Epithelial cell of esophagus (primary cell): Measurements from ENCODE around the gene BBLN.

Experiments used
- DNase-seq: peaks from one replicate; pipeline ENCODE4 v3.0.0; 2010; ENCODE audit warnings: low read depth
- H3K4me3 ChIP-seq: 2 replicates; pipeline ENCODE4 v1.5.1; 2011; ENCODE audit warnings: mild to moderate bottlenecking, low read length, control low read depth
- TF ChIP-seq, protein P1 (sequence below): IDR thresholded peaks from 2 replicates; pipeline ENCODE4 v1.5.1; 2011; ENCODE audit warnings: low read depth, mild to moderate bottlenecking, low read length, control low read depth, inconsistent platforms; ENCODE audit not compliant: insufficient read depth; ENCODE audit errors: missing control alignments

Gene BBLN

DNA sequence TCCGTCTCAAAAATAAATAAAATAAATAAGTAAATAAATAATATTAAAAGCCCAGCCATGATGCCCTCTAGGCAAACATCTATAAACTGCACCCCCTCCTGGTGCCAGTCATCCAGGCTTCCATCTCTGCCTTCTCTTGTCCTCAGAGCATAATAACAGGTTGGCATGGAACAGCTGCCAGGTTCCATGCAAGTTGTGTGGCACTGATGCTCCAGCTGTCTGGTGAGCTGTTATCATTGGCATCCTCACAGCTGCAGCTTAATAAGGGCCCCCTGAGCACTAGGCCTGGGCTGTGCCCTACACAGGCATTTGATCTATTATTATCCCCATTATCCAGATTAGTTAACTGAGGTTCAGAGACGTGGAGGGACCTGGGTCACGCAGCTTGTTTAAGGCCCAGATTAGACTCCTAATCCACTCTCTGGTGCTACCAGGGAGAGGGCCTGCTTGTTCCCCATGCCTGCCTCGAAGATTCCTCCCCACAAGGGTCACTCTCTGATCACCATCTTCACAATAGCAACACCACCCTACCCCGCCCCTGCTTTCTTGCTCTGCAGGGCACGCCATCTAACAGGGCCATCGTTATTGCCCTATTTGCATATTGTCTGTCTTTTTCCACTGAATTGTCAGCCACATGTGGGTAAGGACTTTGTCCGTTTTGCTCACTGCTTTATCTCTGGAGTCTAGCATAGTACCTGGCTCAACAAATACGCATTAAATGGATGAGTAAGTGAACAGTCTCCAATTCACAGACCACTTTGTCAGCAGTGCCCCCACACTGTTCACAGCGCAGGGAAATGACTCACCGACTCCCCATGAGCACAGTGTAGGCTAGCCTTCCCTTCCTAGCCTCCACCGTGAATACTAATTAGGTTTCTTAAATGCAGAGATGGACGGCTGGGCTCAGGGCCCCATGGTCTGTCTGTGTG, 41.6 kb downstream of the BBLN start:
- H3K4me3 ChIP-seq, result no peak overlapping the region
- no peak for DNase-seq
- TF ChIP-seq, protein P1, sequence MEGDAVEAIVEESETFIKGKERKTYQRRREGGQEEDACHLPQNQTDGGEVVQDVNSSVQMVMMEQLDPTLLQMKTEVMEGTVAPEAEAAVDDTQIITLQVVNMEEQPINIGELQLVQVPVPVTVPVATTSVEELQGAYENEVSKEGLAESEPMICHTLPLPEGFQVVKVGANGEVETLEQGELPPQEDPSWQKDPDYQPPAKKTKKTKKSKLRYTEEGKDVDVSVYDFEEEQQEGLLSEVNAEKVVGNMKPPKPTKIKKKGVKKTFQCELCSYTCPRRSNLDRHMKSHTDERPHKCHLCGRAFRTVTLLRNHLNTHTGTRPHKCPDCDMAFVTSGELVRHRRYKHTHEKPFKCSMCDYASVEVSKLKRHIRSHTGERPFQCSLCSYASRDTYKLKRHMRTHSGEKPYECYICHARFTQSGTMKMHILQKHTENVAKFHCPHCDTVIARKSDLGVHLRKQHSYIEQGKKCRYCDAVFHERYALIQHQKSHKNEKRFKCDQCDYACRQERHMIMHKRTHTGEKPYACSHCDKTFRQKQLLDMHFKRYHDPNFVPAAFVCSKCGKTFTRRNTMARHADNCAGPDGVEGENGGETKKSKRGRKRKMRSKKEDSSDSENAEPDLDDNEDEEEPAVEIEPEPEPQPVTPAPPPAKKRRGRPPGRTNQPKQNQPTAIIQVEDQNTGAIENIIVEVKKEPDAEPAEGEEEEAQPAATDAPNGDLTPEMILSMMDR, result no peak

DNA sequence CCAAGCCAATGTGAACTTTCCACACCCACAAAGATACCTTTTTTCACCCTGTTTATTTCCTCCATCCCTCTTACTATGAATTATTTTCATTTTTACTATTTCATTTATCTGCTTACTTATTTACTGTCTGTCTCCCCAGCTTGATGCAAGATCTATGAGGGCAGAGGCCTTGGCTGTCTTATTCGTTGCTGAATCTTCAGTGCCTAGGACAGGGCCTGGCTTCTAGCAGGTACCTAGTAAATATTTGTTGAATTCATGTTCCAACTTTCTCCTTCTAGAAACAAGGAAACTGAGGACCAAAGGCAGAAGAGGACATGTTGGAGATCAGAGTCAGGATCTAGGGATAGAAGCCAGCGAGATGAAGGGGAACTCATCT, 42.6 kb downstream of the BBLN start:
- no peak for DNase-seq
- TF ChIP-seq, protein P1, result no peak

DNA sequence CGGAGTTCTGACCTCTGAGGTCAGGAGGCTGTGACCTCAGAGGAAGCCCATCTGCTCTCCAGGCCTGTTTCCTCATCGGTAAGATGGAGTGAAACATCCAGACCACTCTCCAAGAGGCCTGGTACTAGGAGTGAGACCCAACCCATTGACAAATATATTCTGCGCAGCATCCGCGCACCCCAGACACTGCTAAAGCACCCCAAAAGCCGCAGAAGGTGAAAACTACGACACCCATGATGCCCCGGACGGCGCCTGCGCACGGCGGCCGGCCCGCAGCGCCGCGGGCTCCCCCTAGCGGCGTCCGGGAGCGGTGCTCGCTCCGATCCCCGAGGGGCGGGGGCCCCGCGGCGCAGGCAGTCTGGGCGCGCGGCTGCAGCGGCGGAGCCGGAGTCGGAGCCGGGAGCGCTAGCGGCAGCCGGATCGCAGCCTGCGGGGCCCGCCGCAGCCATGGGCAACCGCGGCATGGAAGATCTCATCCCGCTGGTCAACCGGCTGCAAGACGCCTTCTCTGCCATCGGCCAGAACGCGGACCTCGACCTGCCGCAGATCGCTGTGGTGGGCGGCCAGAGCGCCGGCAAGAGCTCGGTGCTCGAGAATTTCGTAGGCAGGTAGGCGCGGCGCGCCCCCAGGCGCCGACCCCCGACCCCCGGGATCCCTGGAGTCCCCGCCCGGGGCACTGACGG, 43.1 kb downstream of the BBLN start, which contains the start of gene DNM1:
TSS of gene DNM1 (plus strand) at position 356 of the 683 bp plus-strand sequence. CDS start at position 448, 92 bp downstream.
- peak within 1 kb of the TSS; percentile 55 for H3K4me3 ChIP-seq
- peak; percentile 45 for DNase-seq
- TF ChIP-seq, protein P1, result peak; percentile 36

More for the DNA sequence above, 42.6 kb downstream of the BBLN start:
- no peak overlapping the region for H3K4me3 ChIP-seq

DNA sequence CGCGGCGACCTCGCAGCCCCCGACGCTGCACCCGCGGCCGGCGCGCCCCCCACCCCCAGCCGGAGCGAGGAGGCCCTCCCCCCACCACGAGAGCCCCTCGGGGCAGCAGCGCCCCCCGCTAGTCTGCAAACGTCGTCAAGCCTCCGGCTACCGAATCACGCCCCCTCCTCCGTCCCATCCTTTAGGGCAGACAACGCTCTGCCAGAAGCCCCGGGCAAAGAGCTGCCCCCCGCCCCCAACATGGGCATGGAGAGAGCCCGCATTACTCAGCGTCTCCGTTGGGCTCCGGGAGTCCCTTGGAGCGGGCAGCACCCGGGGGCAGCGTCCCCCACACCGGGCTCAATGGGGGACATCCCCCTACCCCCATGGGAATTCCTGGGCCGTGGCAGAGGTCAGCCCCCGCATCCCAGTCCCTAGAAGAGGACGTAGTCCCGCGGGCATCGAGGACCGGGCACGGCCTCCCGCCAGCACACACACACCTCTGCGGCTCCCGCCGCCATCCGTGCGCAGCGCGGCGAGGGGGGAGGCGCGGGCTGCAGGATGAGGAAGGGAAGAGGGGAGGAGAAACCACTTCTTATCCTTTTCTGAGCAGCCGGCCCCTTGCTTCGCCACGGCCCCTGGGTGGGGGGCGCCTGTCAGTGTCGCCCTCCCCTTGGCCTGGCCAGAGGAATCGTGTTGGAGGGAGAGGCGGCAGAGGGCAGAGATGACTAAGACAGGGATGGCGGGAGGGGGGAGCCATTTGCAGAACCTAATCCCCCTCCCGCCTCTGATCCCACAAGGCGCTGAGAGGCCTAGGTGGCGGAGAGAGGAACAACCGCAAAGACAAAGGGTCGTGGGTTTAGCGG, 43.9 kb downstream of the BBLN start:
- TF ChIP-seq, protein P1, result no peak
- no peak for DNase-seq
- peak overlapping the region; percentile 55 for H3K4me3 ChIP-seq

DNA sequence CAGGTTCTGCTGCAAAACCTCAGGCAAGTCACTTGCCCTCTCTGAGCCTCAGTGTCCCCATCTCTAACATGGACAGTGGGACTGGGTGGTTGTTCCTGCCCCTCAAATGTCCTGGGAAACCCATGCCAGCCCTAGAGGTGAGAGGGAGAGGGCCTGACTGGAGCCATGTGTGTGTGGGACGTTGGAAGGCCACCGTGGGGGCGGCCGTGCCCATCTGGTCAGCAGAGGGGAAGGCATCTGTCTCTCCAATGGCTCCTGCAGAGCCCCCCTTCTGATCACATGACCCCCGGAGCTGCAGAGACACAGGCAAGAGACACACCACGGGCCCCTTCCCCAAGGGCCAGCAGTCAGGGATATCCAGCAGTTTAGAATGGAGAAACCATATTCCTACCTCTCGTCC, 44.8 kb downstream of the BBLN start:
- H3K4me3 ChIP-seq, result no peak overlapping the region
- TF ChIP-seq, protein P1, result no peak
- no peak for DNase-seq

DNA sequence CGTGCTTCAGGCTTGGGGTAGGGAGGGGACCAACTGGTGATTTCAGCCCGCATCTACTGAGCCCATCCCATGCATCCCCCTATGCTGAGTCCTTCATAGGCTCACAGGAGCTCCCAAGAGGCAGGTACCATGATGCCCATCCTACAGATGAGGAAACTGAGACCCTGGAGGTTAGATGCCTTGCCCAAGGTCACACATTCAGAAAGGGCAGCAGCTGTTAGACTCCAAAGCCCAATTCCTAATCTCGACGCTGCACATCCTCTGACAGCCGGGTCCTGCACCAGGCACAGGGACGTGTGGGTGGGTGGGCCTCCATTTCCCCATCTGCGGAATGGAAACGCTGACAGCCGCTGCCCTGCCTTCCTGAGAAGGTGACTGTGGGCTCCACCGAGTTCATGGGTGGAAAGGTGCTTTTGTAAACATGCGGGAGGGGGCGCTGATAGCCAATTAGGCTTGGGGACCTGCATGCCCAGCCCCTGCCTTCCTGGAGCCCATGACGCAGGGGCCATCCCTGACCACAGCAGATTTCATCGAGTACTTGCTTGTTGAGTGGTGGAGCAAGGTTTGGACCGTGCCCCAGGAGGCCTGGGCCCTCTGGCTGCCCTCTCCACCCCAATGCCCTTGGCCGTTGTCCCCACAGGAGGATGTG, 45.4 kb downstream of the BBLN start:
- no peak overlapping the region for H3K4me3 ChIP-seq
- TF ChIP-seq, protein P1, result no peak
- no peak for DNase-seq
